HL-60 (cell line): ENCODE results near the gene TRUB1.

ENCODE experiments used
- DNase-seq, 2 experiments: peaks; one replicate each; pipeline ENCODE4 v3.0.0-alpha.2; 2010 to 2020; ENCODE audit warnings: low read depth in 1 of 2, low spot score in 1 of 2
- H3K27ac ChIP-seq: fragments of 250-450 bp; sonication (Bioruptor Pico); replicated peaks from 2 replicates; pipeline ENCODE4 v1.5.1; 2020; ENCODE audit warnings: mild to moderate bottlenecking, moderate library complexity
- H3K27me3 ChIP-seq: fragments of 250-450 bp; sonication (Bioruptor Pico); 2 replicates; pipeline ENCODE4 v1.5.1; 2021; ENCODE audit warnings: mild to moderate bottlenecking, moderate library complexity; ENCODE audit not compliant: insufficient read depth, poor library complexity, severe bottlenecking
- H3K4me3 ChIP-seq: replicated peaks from 2 replicates; pipeline ENCODE4 v1.5.1; 2011; ENCODE audit warnings: mild to moderate bottlenecking, control low read depth, low read length; ENCODE audit not compliant: insufficient read depth
- CTCF ChIP-seq: IDR thresholded peaks from one replicate; pipeline ENCODE4 v1.5.1; 2011; ENCODE audit warnings: low read length, control low read depth, inconsistent platforms; ENCODE audit not compliant: insufficient read depth
- GABPA ChIP-seq: IDR thresholded peaks from 2 replicates; pipeline ENCODE4 v1.6.1; 2012; ENCODE audit warnings: low read depth
- POLR2AphosphoS5 ChIP-seq: IDR thresholded peaks from 2 replicates; pipeline ENCODE4 v1.6.1; 2012; ENCODE audit warnings: low read depth
- REST ChIP-seq: IDR thresholded peaks from 2 replicates; pipeline ENCODE4 v1.6.1; 2012; ENCODE audit warnings: low read depth; ENCODE audit not compliant: insufficient replicate concordance
- SPI1 ChIP-seq: IDR thresholded peaks from 2 replicates; pipeline ENCODE4 v1.6.1; 2012; ENCODE audit warnings: low read depth, mild to moderate bottlenecking, borderline replicate concordance

Gene TRUB1

GRCh38 chr10:114955984-114956383 lies 18.0 kb downstream of the TRUB1 start:
- no peak overlapping the region for H3K27ac ChIP-seq
- no peak for DNase-seq
- H3K4me3 ChIP-seq = no peak overlapping the region
- TF ChIP-seq GABPA (no peak), REST (no peak), SPI1 (no peak), POLR2AphosphoS5 (no peak), CTCF (no peak)
- H3K27me3 ChIP-seq = no peaks in the 10 kb centered on the region

GRCh38 chr10:114956466-114956865 lies 18.5 kb downstream of the TRUB1 start:
- DNase-seq = no peak
- no peaks in the 10 kb centered on the region for H3K27me3 ChIP-seq
- no peak overlapping the region for H3K4me3 ChIP-seq
- no peak overlapping the region for H3K27ac ChIP-seq
- no peak for TF ChIP-seq CTCF
- no peak for TF ChIP-seq SPI1
- TF ChIP-seq GABPA = no peak
- no peak for TF ChIP-seq POLR2AphosphoS5
- no peak for TF ChIP-seq REST

- no peaks in the 10 kb centered on the region for H3K27me3 ChIP-seq
- TF ChIP-seq SPI1 (no peak), POLR2AphosphoS5 (no peak), GABPA (no peak), CTCF (no peak), REST (no peak)
- DNase-seq = no peak
- H3K4me3 ChIP-seq = no peak overlapping the region
- H3K27ac ChIP-seq = no peak overlapping the region
These were observed 19.1 kb downstream of the TRUB1 start for GRCh38 chr10:114957122-114957521.
